H1 (cell line): Measurements from ENCODE around the gene HSF2. TPM values are rescaled to one million over a fixed set of nuclear protein-coding genes. Genes with fewer than 3 reads are reported as not detected.
A peak's percentile ranks its signal among the peaks of the same experiment; 100 is the strongest.

Source experiments
- CBX5 ChIP-seq: fragments of 300-800, 300-1000 bp; sonication (generic); IDR thresholded peaks from 2 replicates; pipeline ENCODE4 v1.7.1; 2016; ENCODE audit warnings: antibody characterized with exemption, low read length, low read depth
- CBX8 ChIP-seq: fragments of 300-800, 300-1000 bp; sonication (generic); IDR thresholded peaks from 2 replicates; pipeline ENCODE4 v1.7.1; 2016; ENCODE audit warnings: low read depth, low read length, borderline replicate concordance
- CEBPB ChIP-seq: IDR thresholded peaks from 2 replicates; pipeline ENCODE4 v1.6.1; 2012; ENCODE audit warnings: low read depth, low read length
- EGR1 ChIP-seq: IDR thresholded peaks from 2 replicates; pipeline ENCODE4 v1.6.1; 2011; ENCODE audit warnings: low read depth, low read length, borderline replicate concordance
- POLR2A ChIP-seq, 2 experiments: IDR thresholded peaks; 1 replicate in 1 of 2; 2 replicates in 1 of 2; pipeline ENCODE4 v1.6.1; 2011; ENCODE audit warnings: low read depth in 2 of 2, low read length in 2 of 2, mild to moderate bottlenecking in 2 of 2; ENCODE audit errors: control extremely low read depth in 1 of 2
- POLR2AphosphoS5 ChIP-seq: IDR thresholded peaks from 2 replicates; pipeline ENCODE4 v1.6.1; 2011; ENCODE audit warnings: low read depth, low read length
- SIN3A ChIP-seq, 2 experiments: IDR thresholded peaks in 1 of 2; conservative IDR thresholded peaks in 1 of 2; 2 replicates each; pipeline ENCODE4 v1.6.1; 2011 to 2012; ENCODE audit warnings: low read length in 2 of 2, improper control_type of control experiment in 1 of 2, low read depth in 1 of 2, mild to moderate bottlenecking in 1 of 2
- SIX5 ChIP-seq: IDR thresholded peaks from 2 replicates; pipeline ENCODE4 v1.6.1; 2011; ENCODE audit warnings: mild to moderate bottlenecking, low read depth, low read length
- SP1 ChIP-seq: IDR thresholded peaks from 2 replicates; pipeline ENCODE4 v1.6.1; 2011; ENCODE audit warnings: low read depth, low read length
- TBP ChIP-seq: IDR thresholded peaks from 2 replicates; pipeline ENCODE4 v1.6.1; 2011; ENCODE audit warnings: low read depth, low read length, improper control_type of control experiment
- polyA plus RNA-seq, 7 experiments: library from polyadenylated mRNA; depleted of rRNA in 3 of 7; stranded (reverse) in 5 of 7; unstranded in 2 of 7; fragments of >200 nt in 5 of 7; fragments of 200-250 nt in 2 of 7; gene quantifications; 1 replicate in 5 of 7; 2 replicates in 1 of 7; 4 replicates in 1 of 7; pipeline versions ENCODE4 v1.2.1 to v1.2.3, GENCODE V29; 2011 to 2013; ENCODE audit warnings: missing spikeins in 2 of 7, mixed read lengths in 2 of 7
- total RNA-seq: library from RNA; stranded (reverse); fragmentation: NEBNext Ultra II Directional; extraction: Animal tissue kit (Norgen Biotek cat#: 25700); gene quantifications from 2 replicates; pipeline ENCODE4 v1.2.1, GENCODE V29; 2021
- TF ChIP-seq, protein P1 (sequence below): fragments of 300-600 bp; sonication (generic); IDR thresholded peaks from 2 replicates; pipeline ENCODE4 v1.7.1; 2012; ENCODE audit warnings: low read length, moderate library complexity, mild to moderate bottlenecking, inconsistent platforms; ENCODE audit not compliant: insufficient replicate concordance

The HSF2 gene
- total and polyA plus RNA-seq, 2 of the 8 experiments (the other 6 are each of a cell fraction or from before 2014, with no cell fraction given), result 16.3 to 18.3 TPM

DNA sequence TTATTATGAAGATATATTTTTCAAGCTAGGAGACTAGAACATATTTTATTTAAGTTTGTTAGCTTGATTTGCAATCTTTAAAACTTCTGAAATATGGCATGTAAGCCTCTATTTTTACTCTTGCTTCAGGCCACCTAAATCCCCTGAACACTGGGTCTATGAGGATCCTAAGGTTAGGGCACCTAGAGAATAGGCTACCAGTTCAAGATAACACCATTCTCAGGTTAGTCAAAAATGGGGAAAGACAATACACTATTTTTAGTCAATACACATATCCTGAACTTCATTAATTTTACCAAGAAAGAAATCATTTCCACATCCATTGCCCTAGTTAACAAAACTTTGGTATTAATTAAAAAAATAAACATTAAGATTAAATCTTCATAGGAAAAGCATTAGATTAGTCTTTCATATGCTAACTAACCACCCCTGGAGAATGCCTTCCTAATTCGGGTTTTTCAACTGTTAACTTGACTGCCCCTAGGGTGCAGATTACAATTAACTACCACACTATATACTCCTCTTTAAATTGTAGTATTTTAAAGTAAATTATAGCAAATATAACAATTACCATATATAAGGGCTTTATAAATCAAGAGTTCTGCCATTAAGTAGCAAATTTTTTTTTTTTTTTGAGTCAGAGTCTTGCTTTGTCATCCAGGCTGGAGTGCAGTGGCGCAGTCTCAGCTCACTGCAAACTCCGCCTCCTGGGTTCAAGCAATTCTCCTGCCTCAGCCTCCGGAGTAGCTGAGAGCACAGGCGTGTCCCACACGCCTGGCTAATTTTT is 6.7 kb upstream of the HSF2 start (continued):
- TF ChIP-seq, protein P1, sequence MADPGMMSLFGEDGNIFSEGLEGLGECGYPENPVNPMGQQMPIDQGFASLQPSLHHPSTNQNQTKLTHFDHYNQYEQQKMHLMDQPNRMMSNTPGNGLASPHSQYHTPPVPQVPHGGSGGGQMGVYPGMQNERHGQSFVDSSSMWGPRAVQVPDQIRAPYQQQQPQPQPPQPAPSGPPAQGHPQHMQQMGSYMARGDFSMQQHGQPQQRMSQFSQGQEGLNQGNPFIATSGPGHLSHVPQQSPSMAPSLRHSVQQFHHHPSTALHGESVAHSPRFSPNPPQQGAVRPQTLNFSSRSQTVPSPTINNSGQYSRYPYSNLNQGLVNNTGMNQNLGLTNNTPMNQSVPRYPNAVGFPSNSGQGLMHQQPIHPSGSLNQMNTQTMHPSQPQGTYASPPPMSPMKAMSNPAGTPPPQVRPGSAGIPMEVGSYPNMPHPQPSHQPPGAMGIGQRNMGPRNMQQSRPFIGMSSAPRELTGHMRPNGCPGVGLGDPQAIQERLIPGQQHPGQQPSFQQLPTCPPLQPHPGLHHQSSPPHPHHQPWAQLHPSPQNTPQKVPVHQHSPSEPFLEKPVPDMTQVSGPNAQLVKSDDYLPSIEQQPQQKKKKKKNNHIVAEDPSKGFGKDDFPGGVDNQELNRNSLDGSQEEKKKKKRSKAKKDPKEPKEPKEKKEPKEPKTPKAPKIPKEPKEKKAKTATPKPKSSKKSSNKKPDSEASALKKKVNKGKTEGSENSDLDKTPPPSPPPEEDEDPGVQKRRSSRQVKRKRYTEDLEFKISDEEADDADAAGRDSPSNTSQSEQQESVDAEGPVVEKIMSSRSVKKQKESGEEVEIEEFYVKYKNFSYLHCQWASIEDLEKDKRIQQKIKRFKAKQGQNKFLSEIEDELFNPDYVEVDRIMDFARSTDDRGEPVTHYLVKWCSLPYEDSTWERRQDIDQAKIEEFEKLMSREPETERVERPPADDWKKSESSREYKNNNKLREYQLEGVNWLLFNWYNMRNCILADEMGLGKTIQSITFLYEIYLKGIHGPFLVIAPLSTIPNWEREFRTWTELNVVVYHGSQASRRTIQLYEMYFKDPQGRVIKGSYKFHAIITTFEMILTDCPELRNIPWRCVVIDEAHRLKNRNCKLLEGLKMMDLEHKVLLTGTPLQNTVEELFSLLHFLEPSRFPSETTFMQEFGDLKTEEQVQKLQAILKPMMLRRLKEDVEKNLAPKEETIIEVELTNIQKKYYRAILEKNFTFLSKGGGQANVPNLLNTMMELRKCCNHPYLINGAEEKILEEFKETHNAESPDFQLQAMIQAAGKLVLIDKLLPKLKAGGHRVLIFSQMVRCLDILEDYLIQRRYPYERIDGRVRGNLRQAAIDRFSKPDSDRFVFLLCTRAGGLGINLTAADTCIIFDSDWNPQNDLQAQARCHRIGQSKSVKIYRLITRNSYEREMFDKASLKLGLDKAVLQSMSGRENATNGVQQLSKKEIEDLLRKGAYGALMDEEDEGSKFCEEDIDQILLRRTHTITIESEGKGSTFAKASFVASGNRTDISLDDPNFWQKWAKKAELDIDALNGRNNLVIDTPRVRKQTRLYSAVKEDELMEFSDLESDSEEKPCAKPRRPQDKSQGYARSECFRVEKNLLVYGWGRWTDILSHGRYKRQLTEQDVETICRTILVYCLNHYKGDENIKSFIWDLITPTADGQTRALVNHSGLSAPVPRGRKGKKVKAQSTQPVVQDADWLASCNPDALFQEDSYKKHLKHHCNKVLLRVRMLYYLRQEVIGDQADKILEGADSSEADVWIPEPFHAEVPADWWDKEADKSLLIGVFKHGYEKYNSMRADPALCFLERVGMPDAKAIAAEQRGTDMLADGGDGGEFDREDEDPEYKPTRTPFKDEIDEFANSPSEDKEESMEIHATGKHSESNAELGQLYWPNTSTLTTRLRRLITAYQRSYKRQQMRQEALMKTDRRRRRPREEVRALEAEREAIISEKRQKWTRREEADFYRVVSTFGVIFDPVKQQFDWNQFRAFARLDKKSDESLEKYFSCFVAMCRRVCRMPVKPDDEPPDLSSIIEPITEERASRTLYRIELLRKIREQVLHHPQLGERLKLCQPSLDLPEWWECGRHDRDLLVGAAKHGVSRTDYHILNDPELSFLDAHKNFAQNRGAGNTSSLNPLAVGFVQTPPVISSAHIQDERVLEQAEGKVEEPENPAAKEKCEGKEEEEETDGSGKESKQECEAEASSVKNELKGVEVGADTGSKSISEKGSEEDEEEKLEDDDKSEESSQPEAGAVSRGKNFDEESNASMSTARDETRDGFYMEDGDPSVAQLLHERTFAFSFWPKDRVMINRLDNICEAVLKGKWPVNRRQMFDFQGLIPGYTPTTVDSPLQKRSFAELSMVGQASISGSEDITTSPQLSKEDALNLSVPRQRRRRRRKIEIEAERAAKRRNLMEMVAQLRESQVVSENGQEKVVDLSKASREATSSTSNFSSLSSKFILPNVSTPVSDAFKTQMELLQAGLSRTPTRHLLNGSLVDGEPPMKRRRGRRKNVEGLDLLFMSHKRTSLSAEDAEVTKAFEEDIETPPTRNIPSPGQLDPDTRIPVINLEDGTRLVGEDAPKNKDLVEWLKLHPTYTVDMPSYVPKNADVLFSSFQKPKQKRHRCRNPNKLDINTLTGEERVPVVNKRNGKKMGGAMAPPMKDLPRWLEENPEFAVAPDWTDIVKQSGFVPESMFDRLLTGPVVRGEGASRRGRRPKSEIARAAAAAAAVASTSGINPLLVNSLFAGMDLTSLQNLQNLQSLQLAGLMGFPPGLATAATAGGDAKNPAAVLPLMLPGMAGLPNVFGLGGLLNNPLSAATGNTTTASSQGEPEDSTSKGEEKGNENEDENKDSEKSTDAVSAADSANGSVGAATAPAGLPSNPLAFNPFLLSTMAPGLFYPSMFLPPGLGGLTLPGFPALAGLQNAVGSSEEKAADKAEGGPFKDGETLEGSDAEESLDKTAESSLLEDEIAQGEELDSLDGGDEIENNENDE, result peak; percentile 86
- TF ChIP-seq TBP (no peak), CEBPB (no peak; the same call in 1 of the 2 replicates), SIN3A (conservative IDR thresholded peaks at IDR 0.05 in 1 of 2, IDR thresholded peaks at IDR 0.05 in 1 of 2; ENCODE audit: low read depth in 1 of 2, low read length in 2 of 2) (no peak), SIX5 (no peak), SP1 (no peak), EGR1 (0 out of 2 replicates have a peak, but pooled peaks have one; percentile 12), POLR2A (IDR thresholded peaks at IDR 0.05; ENCODE audit: control extremely low read depth in 1 of 2, low read depth in 2 of 2, low read length in 2 of 2) (no peak), CBX5 (no peak), POLR2AphosphoS5 (peak; percentile 97), CBX8 (no peak)
